Measurements from ENCODE around the gene ANKRD1.

- TF ChIP-seq CTCF (IDR thresholded peaks at IDR 0.05) = peak in 3 of 4 experiments; percentile 17 to 41 (median 27)
- TF ChIP-seq POLR2A (IDR thresholded peaks at IDR 0.05) = no peak
These were observed 49.2 kb upstream of the ANKRD1 start for GRCh38 chr10:90969947-90970673.
